GM19023 (cell line): ENCODE results near the gene TBX21.
"Not testable (repeated sequence)": the region's sequence is repeated elsewhere in the genome, so short reads cannot be mapped to it uniquely, and the experiment has no call there.

Source experiments
- ATAC-seq: cut with Tn5 transposase; IDR thresholded peaks from one replicate; pipeline ENCODE4 v1.9.1; 2021; ENCODE audit warnings: mild to moderate bottlenecking, moderate library complexity; ENCODE audit not compliant: unreplicated experiment

TBX21 gene

GRCh38 chr17:47729476-47729875 is 3.6 kb upstream of the TBX21 start:
- ATAC-seq, result no peak

- ATAC-seq, result no peak
These were observed 2.4 kb upstream of the TBX21 start for GRCh38 chr17:47730681-47731080.

- ATAC-seq, result no peak
These were observed 1.6 kb upstream of the TBX21 start for GRCh38 chr17:47731396-47731795.

- no peak for ATAC-seq
These were observed 513 bp upstream of the TBX21 start for GRCh38 chr17:47732399-47733046.

- ATAC-seq, result peak; percentile 12
These were observed 806 bp downstream of the TBX21 start for GRCh38 chr17:47733674-47734410.

- ATAC-seq, result no peak
These were observed 2.1 kb downstream of the TBX21 start for GRCh38 chr17:47735139-47735464.

GRCh38 chr17:47735536-47736011 is 2.5 kb downstream of the TBX21 start:
- ATAC-seq, result peak; percentile 46

- no peak for ATAC-seq
These were observed 3.8 kb downstream of the TBX21 start for GRCh38 chr17:47736501-47737495.

- no peak for ATAC-seq
These were observed 5.1 kb downstream of the TBX21 start for GRCh38 chr17:47738178-47738577.

GRCh38 chr17:47739150-47739549 is 6.1 kb downstream of the TBX21 start:
- ATAC-seq, result no peak

- ATAC-seq, result not testable (repeated sequence)
These were observed 6.9 kb downstream of the TBX21 start for GRCh38 chr17:47739945-47740344.

- ATAC-seq, result no peak
These were observed 8.2 kb downstream of the TBX21 start for GRCh38 chr17:47741109-47741792.

- no peak for ATAC-seq
These were observed 8.7 kb downstream of the TBX21 start for GRCh38 chr17:47741793-47742145.

GRCh38 chr17:47742319-47743181 is 9.5 kb downstream of the TBX21 start:
- ATAC-seq, result no peak

GRCh38 chr17:47744168-47745036 is 11.4 kb downstream of the TBX21 start:
- no peak for ATAC-seq

GRCh38 chr17:47745037-47745380 is 12.0 kb downstream of the TBX21 start:
- no peak for ATAC-seq

- no peak for ATAC-seq
These were observed 18.4 kb downstream of the TBX21 start for GRCh38 chr17:47751471-47751870.

GRCh38 chr17:47757386-47757785 is 24.4 kb downstream of the TBX21 start:
- no peak for ATAC-seq
